Type B pancreatic cell (in vitro differentiated cells): Measurements from ENCODE around the gene KLK7. TPM values are rescaled to one million over a fixed set of nuclear protein-coding genes. Genes with fewer than 3 reads are reported as not detected.

Experiments used
- DNase-seq: peaks from one replicate; pipeline ENCODE4 v3.0.0; 2021; ENCODE audit warnings: mixed read lengths; ENCODE audit not compliant: unreplicated experiment; ENCODE audit errors: extremely low spot score
- H3K27ac Mint-ChIP-seq: 2 replicates; pipeline ENCODE4 v1.8.0; 2021; ENCODE audit warnings: mild to moderate bottlenecking, mixed read lengths
- H3K27me3 Mint-ChIP-seq: 2 replicates; pipeline ENCODE4 v1.8.0; 2021; ENCODE audit warnings: mixed read lengths
- H3K36me3 Mint-ChIP-seq: 2 replicates; pipeline ENCODE4 v1.8.0; 2021; ENCODE audit warnings: mixed read lengths
- H3K4me1 Mint-ChIP-seq: one replicate; pipeline ENCODE4 v1.8.0; 2021; ENCODE audit warnings: mixed read lengths; ENCODE audit not compliant: unreplicated experiment
- H3K4me3 Mint-ChIP-seq: 2 replicates; pipeline ENCODE4 v1.8.0; 2021; ENCODE audit warnings: mild to moderate bottlenecking, mixed read lengths
- H3K9me3 Mint-ChIP-seq: 2 replicates; pipeline ENCODE4 v1.8.0; 2021; ENCODE audit warnings: mixed read lengths
- CTCF ChIP-seq: fragments of 200-600 bp; sonication (generic); conservative IDR thresholded peaks from 2 replicates; pipeline ENCODE4 v1.5.0; 2021; ENCODE audit warnings: antibody characterized with exemption, mild to moderate bottlenecking
- total RNA-seq: library from RNA; stranded (reverse); gene quantifications from 2 replicates; pipeline ENCODE4 v1.2.1, GENCODE V29; 2021; ENCODE audit warnings: low replicate concordance

Gene KLK7
- total RNA-seq, 1 donor from 2014 or later = not detected

- no peaks in the 10 kb centered on the region for H3K9me3 Mint-ChIP-seq
- H3K4me3 Mint-ChIP-seq = no peak overlapping the region
- no peak for TF ChIP-seq CTCF
- no peaks in the 10 kb centered on the region for H3K36me3 Mint-ChIP-seq
- no peak for DNase-seq
- H3K4me1 Mint-ChIP-seq = no peaks in the 10 kb centered on the region
- peaks cover 35% of the 10 kb centered on the region for H3K27me3 Mint-ChIP-seq
- no peak overlapping the region for H3K27ac Mint-ChIP-seq
Observed at GRCh38 chr19:50982186-50982585, 1.5 kb downstream of the KLK7 start.

DNA sequence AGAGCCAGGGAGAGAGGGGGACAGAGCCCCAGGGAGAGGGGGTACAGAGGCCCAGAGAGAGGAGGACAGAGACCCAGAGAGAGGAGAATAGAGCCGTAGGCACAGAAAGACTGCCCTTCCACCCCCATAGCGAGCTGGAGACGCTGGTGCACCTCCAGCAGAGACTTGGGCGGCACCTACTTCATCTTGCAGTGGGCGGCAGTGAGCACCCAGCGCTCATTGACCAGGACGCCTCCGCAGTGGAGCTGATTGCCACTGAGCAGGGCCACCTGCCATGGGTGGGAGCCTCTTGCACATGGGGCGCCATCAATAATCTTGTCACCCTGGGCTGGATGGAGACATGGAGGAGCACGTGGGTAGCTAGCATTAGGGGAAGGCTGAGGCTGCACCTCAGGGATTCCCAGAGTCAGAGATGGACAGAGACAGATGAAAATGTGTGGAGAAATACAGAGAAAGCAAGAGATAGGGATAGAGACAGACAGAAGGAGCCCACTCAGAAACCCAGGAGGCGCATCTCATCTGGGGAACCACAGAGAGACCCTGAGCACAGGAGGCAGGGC, 2.0 kb downstream of the KLK7 start:
- no peaks in the 10 kb centered on the region for H3K36me3 Mint-ChIP-seq
- H3K27me3 Mint-ChIP-seq = peaks cover 36% of the 10 kb centered on the region
- no peak for DNase-seq
- no peak for TF ChIP-seq CTCF
- no peaks in the 10 kb centered on the region for H3K9me3 Mint-ChIP-seq
- H3K4me1 Mint-ChIP-seq = no peaks in the 10 kb centered on the region
- no peak overlapping the region for H3K4me3 Mint-ChIP-seq
- no peak overlapping the region for H3K27ac Mint-ChIP-seq

DNA sequence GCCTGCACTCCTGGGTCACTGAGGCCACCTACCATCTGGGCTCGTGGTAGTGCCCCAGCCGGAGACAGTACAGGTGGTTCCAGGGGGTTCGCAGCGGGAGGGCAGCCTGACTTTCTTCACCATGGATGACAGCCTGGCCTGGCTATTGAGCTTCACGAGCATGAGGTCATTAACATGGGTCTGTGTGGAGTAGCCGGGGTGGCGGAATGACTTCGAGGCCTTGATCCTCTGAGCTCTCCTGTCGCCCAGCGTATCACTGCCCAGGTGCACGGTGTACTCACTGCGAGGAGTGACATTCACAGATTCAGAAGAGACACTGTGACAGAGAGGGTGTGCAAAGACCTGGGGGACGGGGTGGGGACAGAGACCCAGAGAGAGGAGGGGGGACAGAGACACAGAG, 3.5 kb downstream of the KLK7 start:
- no peak for DNase-seq
- H3K4me1 Mint-ChIP-seq = peaks cover 6% of the 10 kb centered on the region
- TF ChIP-seq CTCF = no peak
- no peaks in the 10 kb centered on the region for H3K9me3 Mint-ChIP-seq
- H3K36me3 Mint-ChIP-seq = no peaks in the 10 kb centered on the region
- no peak overlapping the region for H3K27ac Mint-ChIP-seq
- H3K27me3 Mint-ChIP-seq = peaks cover 35% of the 10 kb centered on the region
- no peak overlapping the region for H3K4me3 Mint-ChIP-seq

GRCh38 chr19:50979758-50980157, 4.0 kb downstream of the KLK7 start:
- peaks cover 31% of the 10 kb centered on the region for H3K27me3 Mint-ChIP-seq
- peaks cover 6% of the 10 kb centered on the region for H3K4me1 Mint-ChIP-seq
- no peak overlapping the region for H3K4me3 Mint-ChIP-seq
- no peaks in the 10 kb centered on the region for H3K9me3 Mint-ChIP-seq
- no peak for DNase-seq
- no peak for TF ChIP-seq CTCF
- no peak overlapping the region for H3K27ac Mint-ChIP-seq
- no peaks in the 10 kb centered on the region for H3K36me3 Mint-ChIP-seq

- DNase-seq = no peak
- H3K27ac Mint-ChIP-seq = no peak overlapping the region
- no peak for TF ChIP-seq CTCF
- H3K36me3 Mint-ChIP-seq = no peaks in the 10 kb centered on the region
- no peaks in the 10 kb centered on the region for H3K9me3 Mint-ChIP-seq
- peaks cover 34% of the 10 kb centered on the region for H3K27me3 Mint-ChIP-seq
- H3K4me3 Mint-ChIP-seq = no peak overlapping the region
- H3K4me1 Mint-ChIP-seq = peaks cover 12% of the 10 kb centered on the region
Observed at GRCh38 chr19:50978772-50979390, 4.8 kb downstream of the KLK7 start.

DNA sequence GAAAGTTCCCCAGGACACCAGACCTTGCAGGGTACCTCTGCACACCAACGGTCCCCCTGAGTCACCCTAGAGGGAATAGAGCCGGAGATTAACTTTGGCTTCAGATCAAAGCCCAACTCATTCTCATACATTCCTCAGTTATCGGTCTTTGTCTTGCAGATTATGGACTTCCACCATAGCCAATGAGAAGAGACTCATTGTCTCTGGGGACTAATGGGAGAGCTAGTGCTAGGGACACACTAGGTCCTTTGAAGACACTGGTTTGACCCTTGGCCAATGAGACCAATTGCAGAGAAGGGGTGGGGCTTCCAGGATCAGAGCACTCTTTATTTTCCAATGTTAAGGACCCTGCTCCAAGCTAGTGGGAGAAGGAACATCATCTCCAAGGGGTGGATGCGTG, 6.1 kb downstream of the KLK7 start:
- peaks cover 31% of the 10 kb centered on the region for H3K27me3 Mint-ChIP-seq
- H3K27ac Mint-ChIP-seq = no peak overlapping the region
- no peak for TF ChIP-seq CTCF
- no peaks in the 10 kb centered on the region for H3K9me3 Mint-ChIP-seq
- no peaks in the 10 kb centered on the region for H3K36me3 Mint-ChIP-seq
- no peak overlapping the region for H3K4me3 Mint-ChIP-seq
- peaks cover 12% of the 10 kb centered on the region for H3K4me1 Mint-ChIP-seq
- no peak for DNase-seq
